Measurements from ENCODE around the gene PLLP. TPM values are rescaled to one million over a fixed set of nuclear protein-coding genes. Genes with fewer than 3 reads are reported as not detected.

The PLLP gene
- total and polyA plus RNA-seq, 2 donors (not counting 1 experiment from before 2014, with no cell fraction given): 0.15 TPM; not detected in 1

GRCh38 chr16:57285379-57285778 lies 907 bp upstream of the PLLP start:
- Mint-ChIP-seq H3K27me3 (peaks cover 29% of the 10 kb centered on the region), H3K27ac (no peak overlapping the region), H3K9me3 (ENCODE audit: insufficient read depth) (no peaks in the 10 kb centered on the region), H3K4me1 (peaks cover 11% of the 10 kb centered on the region), H3K4me3 (peak overlapping the region; percentile 47)
- Histone ChIP-seq H3K9ac (ENCODE audit: low read length) (no peak overlapping the region), H3K27ac (ENCODE audit: low read length in 2 of 2) (no peak overlapping the region), H3K27me3 (replicated peaks in 1 of 4; ENCODE audit: control extremely low read depth in 1 of 4, control insufficient read depth in 3 of 4, insufficient read depth in 4 of 4, low read length in 3 of 4) (peaks cover 0 to 36% (median 18%) of the 10 kb centered on the region in 4 experiments), H3K9me3 (ENCODE audit: control extremely low read depth in 1 of 3, control insufficient read depth in 2 of 3, insufficient read depth in 1 of 3, low read length in 2 of 3) (peaks cover 0 to 5% (median 0%) of the 10 kb centered on the region in 3 donors), H4K20me1 (ENCODE audit: control insufficient read depth, insufficient read depth, low read length, poor library complexity, severe bottlenecking) (no peaks in the 10 kb centered on the region), H3K4me1 (ENCODE audit: control insufficient read depth in 2 of 2, insufficient read depth in 2 of 2, low read length in 2 of 2) (peaks cover 12 to 16% of the 10 kb centered on the region in 2 donors), H3K4me2 (replicated peaks; ENCODE audit: low read depth, low read length, poor library complexity, severe bottlenecking) (peak overlapping the region; percentile 97), H3K36me3 (replicated peaks in 1 of 2; ENCODE audit: control extremely low read depth in 1 of 2, control insufficient read depth in 1 of 2, extremely low read depth in 1 of 2, insufficient read depth in 2 of 2, low read length in 1 of 2) (no peaks in the 10 kb centered on the region), H3K4me3 (ENCODE audit: control extremely low read depth in 1 of 5, extremely low read depth in 1 of 5, insufficient read depth in 1 of 5, low read depth in 2 of 5, low read length in 4 of 5) (no peak overlapping the region), H2AFZ (ENCODE audit: insufficient read depth, low read depth, low read length, poor library complexity, severe bottlenecking) (no peak overlapping the region), H3K79me2 (ENCODE audit: control insufficient read depth, insufficient read depth, low read length) (no peaks in the 10 kb centered on the region)
- POLR2A ChIA-PET: no interaction called here
- WGBS (ENCODE audit: insufficient coverage): no CpG with 5 or more reads among the region's 5 CpGs
- DNase-seq (no peak), ATAC-seq (ENCODE audit: low read depth) (no peak)
- TF ChIP-seq EZH2 (IDR thresholded peaks at IDR 0.05; ENCODE audit: borderline replicate concordance, insufficient read depth, low read depth, low read length, poor library complexity, severe bottlenecking) (no peak), CTCF (IDR thresholded peaks at IDR 0.05) (no peak)
- CTCF ChIA-PET: interaction anchor here (1.5 kb wide), 1 partner anchor 14 kb away, joined by 3 read pairs; no protein-coding TSS in a partner anchor
- intact Hi-C loops (cut with micrococcal nuclease): no loop called here

GRCh38 chr16:57284952-57285363 lies 486 bp upstream of the PLLP start:
- H3K27ac Mint-ChIP-seq: no peak overlapping the region
- Histone ChIP-seq H3K4me3 (ENCODE audit: control extremely low read depth in 1 of 5, extremely low read depth in 1 of 5, insufficient read depth in 1 of 5, low read depth in 2 of 5, low read length in 4 of 5) (peak overlapping the region in 4 of 5 experiments; percentile 27 to 64 (median 53)), H3K27ac (ENCODE audit: low read length in 2 of 2) (no peak overlapping the region), H3K9me3 (ENCODE audit: control extremely low read depth in 1 of 3, control insufficient read depth in 2 of 3, insufficient read depth in 1 of 3, low read length in 2 of 3) (peaks cover 0 to 5% (median 0%) of the 10 kb centered on the region in 3 donors), H2AFZ (ENCODE audit: insufficient read depth, low read depth, low read length, poor library complexity, severe bottlenecking) (peak overlapping the region; percentile 76), H4K20me1 (ENCODE audit: control insufficient read depth, insufficient read depth, low read length, poor library complexity, severe bottlenecking) (no peaks in the 10 kb centered on the region), H3K4me1 (ENCODE audit: control insufficient read depth in 2 of 2, insufficient read depth in 2 of 2, low read length in 2 of 2) (peaks cover 12 to 16% of the 10 kb centered on the region in 2 donors), H3K79me2 (ENCODE audit: control insufficient read depth, insufficient read depth, low read length) (no peaks in the 10 kb centered on the region), H3K4me2 (replicated peaks; ENCODE audit: low read depth, low read length, poor library complexity, severe bottlenecking) (peak overlapping the region; percentile 97), H3K27me3 (replicated peaks in 1 of 4; ENCODE audit: control extremely low read depth in 1 of 4, control insufficient read depth in 3 of 4, insufficient read depth in 4 of 4, low read length in 3 of 4) (peaks cover 0 to 36% (median 18%) of the 10 kb centered on the region in 4 experiments), H3K36me3 (replicated peaks in 1 of 2; ENCODE audit: control extremely low read depth in 1 of 2, control insufficient read depth in 1 of 2, extremely low read depth in 1 of 2, insufficient read depth in 2 of 2, low read length in 1 of 2) (no peaks in the 10 kb centered on the region), H3K9ac (ENCODE audit: low read length) (peak overlapping the region; percentile 73)
- ChIA-PET CTCF (no interaction called here), POLR2A (no interaction called here)
- no peak for TF ChIP-seq EZH2 (IDR thresholded peaks at IDR 0.05; ENCODE audit: borderline replicate concordance, insufficient read depth, low read depth, low read length, poor library complexity, severe bottlenecking)
- TF ChIP-seq CTCF (IDR thresholded peaks at IDR 0.05): no peak
- H3K9me3 Mint-ChIP-seq (ENCODE audit: insufficient read depth): no peaks in the 10 kb centered on the region
- 4% methylated on average over 11 of the region's 22 CpGs for WGBS (ENCODE audit: insufficient coverage)
- peaks cover 11% of the 10 kb centered on the region for H3K4me1 Mint-ChIP-seq
- H3K4me3 Mint-ChIP-seq: peak overlapping the region; percentile 70
- H3K27me3 Mint-ChIP-seq: peaks cover 32% of the 10 kb centered on the region
- intact Hi-C loops (cut with micrococcal nuclease): loop anchor here (1.0 kb wide), 1 partner anchor 14 kb away; no protein-coding TSS in a partner anchor
- ATAC-seq (ENCODE audit: low read depth) (no peak), DNase-seq (no peak)
